GM10248 (cell line): Measurements from ENCODE around the gene CACNA1S.

Experiments used
- CTCF ChIA-PET: fragments of 300-600 bp; sonication (Branson Sonifier 250); formaldehyde crosslinking; extraction: SDS; loops from one replicate; lab custom pipeline; 2021; ENCODE audit warnings: antibody characterized with exemption; lab: Yijun Ruan, JAX
- POLR2A ChIA-PET: fragments of 350-650 bp; sonication (Branson Sonifier 250); formaldehyde crosslinking; extraction: SDS; loops from one replicate; lab custom pipeline; 2020; ENCODE audit warnings: antibody characterized with exemption; lab: Yijun Ruan, JAX
- DNase-seq: peaks from one replicate; pipeline ENCODE4 v3.0.0; 2012; ENCODE audit errors: extremely low spot score
- CTCF ChIP-seq: IDR thresholded peaks from 2 replicates; pipeline ENCODE4 v1.5.1; 2012; ENCODE audit warnings: mild to moderate bottlenecking, low read depth; ENCODE audit errors: extremely low read depth, missing control alignments, control extremely low read depth

The CACNA1S gene

DNA sequence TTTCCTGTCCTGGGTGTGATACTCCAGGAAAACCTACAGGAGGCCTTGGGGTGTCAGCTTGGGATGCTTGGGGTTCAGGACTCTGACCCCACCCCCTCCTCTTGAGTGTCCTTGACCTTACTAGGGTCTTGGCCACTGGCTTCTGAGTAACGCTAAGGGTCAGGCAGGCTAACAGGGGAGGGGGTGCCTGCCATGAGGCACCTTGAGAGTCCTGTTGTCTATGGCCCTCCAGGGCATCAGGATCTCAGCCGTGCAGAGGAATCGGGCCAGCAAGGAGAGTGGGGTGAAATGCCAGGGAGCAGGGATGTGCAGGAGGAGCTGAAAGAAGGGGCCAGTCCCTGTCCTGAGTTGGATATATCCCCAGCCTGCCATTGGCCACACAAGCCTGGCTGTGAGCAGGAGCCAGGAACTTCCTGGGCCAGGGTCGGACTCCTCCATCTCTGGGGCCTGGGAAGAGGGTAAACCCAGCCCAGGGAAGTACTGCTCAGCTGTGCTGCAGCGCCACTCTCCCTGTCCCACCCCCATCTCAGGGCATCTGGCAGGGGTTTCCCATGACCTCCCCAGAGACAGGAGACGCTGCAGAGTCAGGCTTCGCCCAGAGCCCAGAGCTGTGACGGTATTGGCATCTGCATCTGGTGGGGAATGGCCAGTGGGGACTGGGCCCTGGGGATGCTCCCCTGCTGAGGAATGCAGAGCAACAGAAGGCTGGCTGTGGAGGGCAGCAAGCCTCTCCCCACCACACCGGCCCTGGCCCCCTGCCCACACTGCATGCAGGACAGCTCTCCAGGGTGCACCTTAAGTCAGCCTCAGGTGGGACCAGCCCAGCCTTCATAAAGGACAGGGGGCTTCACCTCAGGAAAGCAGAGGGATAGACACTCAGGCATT is 95.0 kb downstream of the CACNA1S start:
- peak; percentile 5 for TF ChIP-seq CTCF
- POLR2A ChIA-PET: interaction anchor here (0.7 kb wide), 1 partner anchor 121 kb away, joined by 3 read pairs; no protein-coding TSS in a partner anchor
- CTCF ChIA-PET: interaction anchor here (1.1 to 14.7 kb wide), 9 partner anchors 7 to 102 kb away, joined by 3 to 182 read pairs (median 13); partner anchors contain the start of gene KIF21B
- no peak for DNase-seq

GRCh38 chr1:201016211-201016651 is 96.0 kb downstream of the CACNA1S start:
- no peak for TF ChIP-seq CTCF
- POLR2A ChIA-PET: interaction anchor here (0.6 kb wide), 1 partner anchor 443 kb away, joined by 6 read pairs; no protein-coding TSS in a partner anchor
- CTCF ChIA-PET: interaction anchor here (0.7 to 14.7 kb wide), 8 partner anchors 9 to 103 kb away, joined by 3 to 182 read pairs (median 14); partner anchors contain the start of gene KIF21B
- no peak for DNase-seq

DNA sequence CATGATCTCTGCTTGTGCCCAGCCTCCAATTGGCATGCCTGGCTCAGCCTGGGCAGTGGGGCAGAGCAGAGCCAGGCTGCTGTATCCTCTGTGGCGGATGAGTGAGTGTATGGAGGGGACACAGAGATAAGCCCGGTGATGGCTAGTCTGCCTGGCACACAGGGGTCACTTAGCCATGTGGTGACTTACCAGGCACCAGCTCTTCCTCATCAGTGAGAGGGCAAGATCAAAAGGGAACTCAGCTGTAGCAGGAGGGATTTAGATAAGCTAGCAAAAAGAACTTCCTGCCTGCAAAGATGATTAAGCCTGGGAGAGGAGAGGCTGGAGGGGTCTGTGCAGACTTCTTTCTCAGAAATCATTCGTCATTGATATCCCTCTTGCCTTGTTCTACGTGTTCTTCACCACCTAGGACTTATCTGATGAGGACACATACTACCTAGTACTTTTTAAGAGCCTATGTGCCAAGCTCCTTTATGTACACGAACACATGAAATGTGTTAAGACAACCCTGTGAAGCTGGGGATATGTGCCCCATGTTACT is 96.6 kb downstream of the CACNA1S start:
- ChIA-PET CTCF (interaction anchor here (0.7 to 14.7 kb wide), 11 partner anchors 10 to 286 kb away, joined by 3 to 182 read pairs (median 6); partner anchors contain the start of gene KIF21B), POLR2A (interaction anchor here (0.6 kb wide), 1 partner anchor 443 kb away, joined by 6 read pairs; no protein-coding TSS in a partner anchor)
- no peak for TF ChIP-seq CTCF
- DNase-seq: no peak

GRCh38 chr1:201014816-201015200 is 97.4 kb downstream of the CACNA1S start:
- no peak for TF ChIP-seq CTCF
- no peak for DNase-seq
- POLR2A ChIA-PET: no interaction called here
- CTCF ChIA-PET: interaction anchor here (0.8 to 14.7 kb wide), 10 partner anchors 10 to 285 kb away, joined by 3 to 182 read pairs (median 10); partner anchors contain the start of gene KIF21B

DNA sequence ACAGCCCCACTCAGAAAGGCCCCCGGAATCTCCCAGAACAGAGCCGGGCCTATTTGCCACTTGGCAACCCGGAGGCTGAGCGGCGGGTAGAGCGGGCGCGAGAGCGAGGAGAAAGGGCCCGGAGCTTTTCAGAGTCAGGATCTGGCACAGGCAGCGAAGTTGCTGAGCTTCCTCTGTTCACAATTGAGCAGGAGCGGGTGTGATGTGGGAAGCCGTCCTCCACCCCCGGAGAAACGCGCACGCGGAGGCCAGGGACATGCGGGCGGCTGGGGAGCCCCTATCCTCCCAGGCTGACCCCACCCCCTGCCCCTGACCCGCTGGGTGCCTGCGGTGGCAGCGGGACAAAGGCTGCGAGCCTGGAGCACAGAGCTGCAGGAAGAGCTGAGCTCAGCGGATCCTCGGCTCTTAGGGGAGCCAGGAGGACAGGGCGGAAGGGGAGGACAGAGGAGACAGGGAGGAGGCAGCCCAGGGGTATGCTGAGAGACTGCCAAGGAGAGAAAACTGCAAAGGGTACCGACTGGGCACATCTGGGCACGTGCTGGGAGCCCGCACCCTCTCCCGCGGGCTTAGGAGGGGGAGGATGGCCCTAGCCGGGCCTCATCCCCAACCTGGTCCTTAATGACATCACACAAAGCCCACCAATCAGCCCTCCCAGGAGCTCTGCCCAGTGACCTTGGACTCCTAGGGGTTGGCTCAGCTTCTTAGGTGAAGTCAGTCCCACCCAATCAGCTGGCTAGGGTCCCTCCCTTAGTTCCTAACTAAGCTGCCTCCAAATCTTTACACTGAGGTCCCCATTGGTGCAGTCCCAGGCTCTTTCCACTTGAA is 98.0 kb downstream of the CACNA1S start:
- POLR2A ChIA-PET: no interaction called here
- DNase-seq: no peak
- no peak for TF ChIP-seq CTCF
- CTCF ChIA-PET: interaction anchor here (0.6 to 14.7 kb wide), 11 partner anchors 9 to 285 kb away, joined by 3 to 182 read pairs (median 5); partner anchors contain the start of gene KIF21B
